HG02973 (cell line): ENCODE results near the gene BRD3.

ENCODE experiments used
- ATAC-seq: cut with Tn5 transposase; IDR thresholded peaks from one replicate; pipeline ENCODE4 v1.9.1; 2021; ENCODE audit warnings: moderate library complexity; ENCODE audit not compliant: unreplicated experiment

Gene BRD3

DNA sequence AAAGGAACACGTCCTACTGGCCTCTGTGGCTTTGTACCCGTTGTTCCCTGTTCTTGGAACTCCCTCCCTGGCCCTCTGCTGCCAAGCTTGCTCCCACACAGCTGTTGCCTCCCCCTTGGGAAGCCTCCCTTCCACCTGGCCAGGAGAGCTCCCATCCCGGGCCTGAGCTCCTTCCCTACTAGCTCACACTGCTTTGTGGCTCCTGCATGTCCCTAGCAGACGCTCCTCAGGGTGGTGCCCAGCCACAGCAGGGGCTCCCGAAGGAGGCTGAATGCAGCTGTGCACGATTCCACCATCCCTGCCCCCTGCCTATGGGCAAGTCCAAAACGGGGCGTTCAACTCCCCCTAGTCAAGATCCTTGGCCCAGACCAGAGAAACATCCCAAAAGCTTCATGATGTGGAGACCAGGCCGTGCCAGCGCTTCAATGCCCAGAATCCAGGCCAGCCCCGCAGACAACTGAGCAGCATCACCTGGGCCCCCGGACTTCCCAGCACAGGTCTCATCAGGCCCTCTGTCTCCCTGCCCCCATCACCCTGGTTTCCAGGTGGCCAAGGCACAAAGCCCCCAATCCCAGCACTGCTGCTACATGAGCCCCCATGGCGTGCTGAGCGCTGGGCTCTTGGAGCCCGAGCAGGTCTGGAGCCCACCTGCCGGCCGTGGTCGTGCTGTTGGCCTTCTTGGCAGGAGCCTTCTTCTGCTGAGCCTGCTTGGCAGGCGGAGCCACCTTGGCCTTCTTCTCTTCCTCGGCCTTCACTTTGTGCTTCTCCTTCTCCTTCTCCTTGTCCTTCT lies 28.2 kb downstream of the BRD3 start:
- no peak for ATAC-seq

DNA sequence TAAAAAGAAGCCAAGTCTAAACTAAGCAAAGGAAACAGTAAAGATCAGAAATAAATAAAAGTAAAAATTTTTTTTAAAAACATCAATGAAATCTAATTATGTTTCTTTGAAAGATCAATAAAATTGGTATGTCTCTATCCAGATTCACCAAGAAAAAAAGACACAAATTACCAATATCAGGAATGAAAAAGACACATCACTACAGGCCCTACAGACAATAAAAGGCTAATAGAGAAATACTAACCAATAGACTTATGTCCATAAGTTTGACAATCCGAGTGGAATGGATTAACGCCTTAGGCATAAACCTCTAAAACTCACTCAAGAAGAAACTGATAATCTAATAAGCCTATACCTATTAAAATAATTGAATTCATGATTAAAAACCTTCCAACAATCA lies 30.2 kb downstream of the BRD3 start:
- ATAC-seq, result no peak

DNA sequence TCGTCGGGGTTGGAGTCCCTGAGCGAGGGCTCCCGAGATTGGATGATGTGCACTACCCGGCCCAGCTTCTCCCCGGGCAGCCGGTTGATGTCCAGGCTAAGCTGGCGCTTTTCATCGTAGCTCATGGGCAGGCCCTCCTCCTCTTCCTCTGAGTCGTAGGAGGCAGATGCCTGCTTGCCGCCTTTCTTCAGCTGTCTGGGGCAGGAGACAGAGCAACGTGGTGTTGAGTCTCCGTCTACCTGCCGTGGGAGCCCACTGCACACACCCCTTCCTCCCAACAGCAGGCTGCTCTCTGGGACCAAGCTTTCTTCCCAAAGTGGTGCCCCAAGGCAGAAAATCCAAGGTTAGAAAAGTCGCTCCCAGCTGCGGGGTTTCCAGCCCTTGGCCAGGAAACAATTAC lies 31.7 kb downstream of the BRD3 start:
- ATAC-seq, result no peak

DNA sequence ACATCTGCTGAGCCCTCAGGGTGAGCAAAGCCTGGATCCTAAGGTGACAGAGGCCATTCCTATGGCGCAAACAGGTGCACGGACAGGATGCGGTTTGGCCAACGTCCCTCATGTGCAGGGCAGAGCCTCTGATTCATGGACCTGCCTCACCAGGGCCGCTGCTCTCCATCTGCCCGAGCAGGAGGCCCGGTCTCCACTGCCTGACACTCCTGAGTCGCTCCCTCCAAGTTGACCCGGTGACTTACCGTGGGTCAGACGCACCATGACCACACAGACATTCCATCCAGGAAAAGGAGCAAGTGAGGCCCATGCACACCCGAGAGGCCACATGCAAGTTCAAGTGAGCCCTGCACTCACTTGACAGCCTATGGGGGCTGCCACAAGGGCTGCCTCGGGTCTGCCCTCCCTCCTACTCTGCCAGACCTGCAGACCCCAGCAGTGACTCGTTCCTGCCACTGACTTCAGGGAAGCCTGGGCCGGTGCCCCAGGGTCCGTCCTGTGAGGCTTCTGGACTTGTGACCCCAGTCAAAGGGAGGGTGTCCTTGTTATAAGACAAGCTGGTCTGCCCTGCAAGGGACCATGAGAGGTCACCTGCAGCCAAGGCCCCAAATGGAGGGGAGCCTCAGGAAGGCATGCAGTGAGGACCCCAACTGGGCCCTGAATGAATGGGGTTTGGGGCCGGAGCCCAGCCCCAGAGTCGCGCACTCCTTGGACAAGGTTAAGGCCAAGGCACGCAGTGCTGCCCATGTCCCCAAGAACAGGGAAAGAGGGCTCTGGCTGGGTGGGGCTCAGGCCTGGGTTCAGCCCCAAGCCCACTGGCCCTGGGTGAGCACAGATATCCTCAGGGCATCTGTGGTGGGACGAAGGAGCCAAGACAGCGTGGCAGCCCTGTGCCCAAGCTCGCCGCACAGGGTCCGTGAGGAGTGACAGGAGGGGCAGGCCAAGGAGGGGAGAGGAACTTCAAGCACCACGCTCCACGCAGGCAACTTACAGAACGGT lies 32.5 kb downstream of the BRD3 start:
- no peak for ATAC-seq

DNA sequence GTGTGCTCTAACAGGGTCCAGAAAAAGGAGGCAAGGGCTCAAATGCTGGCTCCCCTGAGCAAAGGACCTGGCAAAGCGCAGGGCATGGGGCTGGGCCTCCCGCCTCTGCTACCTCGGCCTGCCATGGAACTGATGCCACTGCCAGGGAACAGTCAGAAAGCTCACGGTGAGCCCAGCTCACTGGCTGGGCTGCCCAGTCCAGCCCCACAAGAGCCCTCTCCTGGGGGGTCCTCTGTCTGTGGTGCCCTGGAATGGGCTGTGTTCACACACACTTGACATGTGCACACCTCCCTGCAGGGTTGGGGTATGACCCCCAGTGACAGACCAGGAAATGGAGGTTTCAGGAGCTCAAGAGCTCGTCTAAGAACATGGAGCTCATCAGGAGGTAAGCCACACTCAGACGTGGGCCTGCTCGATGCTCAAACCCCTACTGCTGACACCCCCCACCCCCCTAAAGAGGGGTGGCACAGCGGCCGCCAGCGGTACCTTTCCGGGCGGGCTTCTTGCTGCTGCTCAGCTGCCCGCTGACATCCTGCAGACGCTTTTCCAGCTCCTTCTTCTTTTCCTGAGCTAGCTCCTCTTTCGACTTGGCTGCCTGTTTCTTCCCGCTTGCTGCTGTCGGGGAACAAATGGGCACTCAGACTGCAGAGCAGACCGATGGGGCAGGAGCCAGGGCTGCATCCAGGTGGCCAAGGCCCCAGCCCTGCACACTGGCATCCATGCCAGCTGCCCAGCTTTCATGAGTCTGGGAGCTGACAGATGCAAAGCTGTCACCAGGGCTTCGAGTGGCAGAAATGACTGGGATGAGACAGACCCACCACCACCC lies 33.4 kb downstream of the BRD3 start:
- no peak for ATAC-seq

DNA sequence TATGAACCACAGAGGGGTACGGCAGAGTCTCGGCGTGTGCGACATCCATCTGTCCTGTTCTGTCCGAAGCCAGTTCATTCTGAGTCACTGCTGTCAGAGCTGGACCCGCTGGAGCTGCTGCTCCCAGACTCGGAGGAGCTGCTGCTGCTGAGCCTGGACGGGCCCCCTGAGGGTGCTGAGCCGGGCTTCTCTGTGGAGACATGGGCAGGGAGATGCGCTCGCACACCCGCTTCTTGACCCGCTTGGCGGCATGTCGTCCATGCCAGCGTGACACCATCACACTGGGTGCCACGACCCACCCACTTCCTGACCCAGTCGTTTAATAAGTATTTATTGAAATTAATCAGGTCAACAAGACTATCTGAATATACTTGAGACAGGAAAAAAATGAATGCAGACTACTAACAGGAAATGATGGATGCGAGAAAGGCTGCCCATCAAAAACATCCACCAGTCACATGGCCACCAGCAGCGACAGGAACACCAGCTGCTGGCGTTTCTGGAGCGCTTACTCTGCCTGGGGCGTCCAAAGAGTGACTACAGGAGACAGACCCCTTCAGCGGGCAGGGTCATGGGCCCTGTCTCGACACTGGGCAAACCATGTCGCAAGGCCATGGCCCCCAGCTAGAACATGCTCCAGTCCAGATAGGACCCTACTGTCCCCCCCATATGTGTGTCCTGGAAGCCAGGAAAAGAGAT lies 34.2 kb downstream of the BRD3 start:
- ATAC-seq, result no peak

DNA sequence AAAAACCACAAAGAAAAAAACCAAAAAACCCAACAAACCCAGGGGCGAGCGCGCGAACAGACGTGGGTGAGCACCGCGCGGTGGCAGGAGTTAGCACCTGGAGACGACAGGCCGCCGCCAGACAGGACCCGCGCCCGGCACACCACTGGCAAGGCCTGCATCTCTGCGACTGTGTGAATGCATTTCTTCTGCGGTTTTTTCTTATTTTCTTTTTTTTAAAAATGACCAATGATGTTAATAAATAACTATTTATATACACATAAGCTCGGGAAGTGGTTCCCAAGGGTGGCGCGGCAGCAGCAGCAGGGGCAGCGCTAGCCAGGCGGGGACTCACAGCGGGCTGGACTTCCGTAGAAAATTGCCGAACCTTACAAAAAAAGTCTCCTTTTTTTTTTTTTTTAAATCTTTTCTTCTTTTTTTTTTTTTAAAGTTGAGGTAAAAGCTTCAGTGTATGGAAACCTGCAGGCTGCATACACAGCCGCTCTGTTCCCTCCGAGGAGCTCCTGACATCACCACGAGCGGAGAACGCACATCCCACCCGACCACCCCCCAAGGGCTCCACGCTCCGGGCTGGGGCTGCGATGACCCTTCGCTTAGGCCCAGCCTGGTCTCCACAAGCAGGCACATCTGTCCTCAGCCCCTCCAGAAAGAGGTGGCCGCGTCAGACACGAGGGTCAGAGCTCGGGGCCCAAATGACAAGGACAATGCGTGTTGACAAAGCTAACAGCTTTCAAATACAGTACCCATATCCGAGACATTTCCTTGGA lies 35.2 kb downstream of the BRD3 start:
- ATAC-seq, result no peak

DNA sequence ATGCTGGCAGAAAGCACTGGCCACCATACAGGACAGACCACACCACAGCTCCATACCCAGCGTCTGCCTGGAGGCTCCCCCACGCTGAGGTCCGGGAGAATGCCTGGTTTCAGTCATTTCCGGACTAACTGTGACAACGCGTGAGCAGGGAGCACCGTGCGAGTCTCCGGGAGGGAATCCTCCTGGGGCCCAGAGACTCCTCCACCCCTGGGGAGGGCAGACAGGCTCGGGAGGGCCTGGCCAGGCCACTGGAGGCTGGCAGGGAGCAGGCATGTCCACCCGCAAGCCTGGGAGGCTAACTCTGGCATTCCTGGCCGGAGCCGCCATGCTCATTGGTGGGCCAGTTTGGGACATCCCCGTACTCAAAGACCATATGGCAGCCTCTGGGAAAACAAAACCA lies 36.0 kb downstream of the BRD3 start:
- ATAC-seq, result no peak

DNA sequence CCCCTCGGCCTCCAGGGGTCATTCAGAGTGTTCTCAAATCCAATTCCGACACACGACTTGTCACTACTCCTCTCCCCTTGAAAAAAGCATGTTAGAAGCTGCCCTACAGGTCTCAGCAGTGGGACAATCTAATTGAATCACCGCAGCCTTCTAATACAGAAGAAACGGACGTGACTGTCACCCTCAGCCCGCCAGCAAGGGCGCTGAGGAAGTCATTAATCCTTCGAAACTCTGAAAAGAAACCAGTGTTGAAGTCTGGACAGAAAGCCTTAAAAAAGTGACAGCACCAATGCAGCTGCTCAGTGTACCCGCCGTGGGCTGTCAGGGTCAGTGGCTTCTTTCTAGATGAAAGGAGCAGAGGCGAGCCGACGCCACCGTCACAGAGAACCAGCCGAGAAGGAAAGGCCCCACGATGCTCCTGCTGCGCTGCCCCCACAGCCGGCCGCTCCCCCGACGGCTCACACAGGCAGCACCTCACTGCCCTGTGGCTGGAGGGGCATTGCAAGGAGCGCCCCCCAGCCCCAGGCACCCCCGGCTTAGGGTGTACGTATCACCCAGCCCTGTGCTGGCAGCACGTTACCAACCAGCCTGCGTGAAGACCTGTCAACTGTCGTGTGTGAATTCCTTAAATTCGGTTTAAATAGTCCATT lies 36.9 kb downstream of the BRD3 start:
- ATAC-seq, result no peak

DNA sequence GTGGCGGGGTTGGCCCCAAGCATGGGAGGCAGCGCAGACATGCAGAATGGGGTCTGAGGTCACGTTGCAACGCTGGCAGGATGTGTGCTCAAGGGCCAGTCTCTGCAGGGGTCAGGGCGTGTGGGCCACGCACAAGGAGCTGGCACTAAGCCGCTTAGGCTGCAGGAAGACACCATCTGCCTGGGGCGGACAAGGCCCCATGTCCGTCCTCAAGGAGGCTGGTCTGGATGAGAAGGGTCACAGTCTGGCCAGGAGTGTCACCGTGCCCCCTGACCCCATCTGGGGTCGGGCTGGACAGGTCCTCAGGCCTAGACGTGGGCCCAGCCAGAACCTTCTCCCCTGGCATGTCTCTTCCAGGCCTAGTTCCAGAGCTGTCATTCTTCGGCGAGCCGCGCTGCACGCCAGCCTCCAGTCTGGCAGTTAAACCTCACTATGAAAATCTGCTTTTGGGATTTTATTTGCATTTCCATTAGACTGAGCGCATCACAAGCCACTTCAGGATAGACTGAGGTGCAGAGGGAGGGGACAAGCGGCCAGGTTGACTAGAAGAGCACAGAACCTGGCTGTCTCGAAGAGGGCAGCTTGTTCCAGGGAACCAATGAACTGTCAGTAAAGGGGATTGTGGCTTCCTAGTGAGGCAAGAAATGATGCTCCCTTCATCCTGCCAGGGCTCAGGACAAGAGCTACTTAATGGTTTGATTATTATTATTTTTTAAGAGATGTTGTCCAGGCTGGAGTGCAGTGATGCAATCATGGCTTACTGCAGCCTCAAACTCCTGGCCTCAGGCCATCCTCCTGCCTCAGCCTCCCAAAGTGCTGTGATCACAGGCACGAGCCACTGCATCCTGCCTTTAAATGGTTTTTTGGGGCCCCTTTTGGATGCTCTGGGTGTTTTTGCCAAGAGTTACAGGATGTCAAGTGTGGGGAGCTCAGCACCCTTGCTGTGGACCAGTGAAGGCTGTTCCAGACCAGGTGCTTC lies 38.3 kb downstream of the BRD3 start:
- ATAC-seq, result no peak

DNA sequence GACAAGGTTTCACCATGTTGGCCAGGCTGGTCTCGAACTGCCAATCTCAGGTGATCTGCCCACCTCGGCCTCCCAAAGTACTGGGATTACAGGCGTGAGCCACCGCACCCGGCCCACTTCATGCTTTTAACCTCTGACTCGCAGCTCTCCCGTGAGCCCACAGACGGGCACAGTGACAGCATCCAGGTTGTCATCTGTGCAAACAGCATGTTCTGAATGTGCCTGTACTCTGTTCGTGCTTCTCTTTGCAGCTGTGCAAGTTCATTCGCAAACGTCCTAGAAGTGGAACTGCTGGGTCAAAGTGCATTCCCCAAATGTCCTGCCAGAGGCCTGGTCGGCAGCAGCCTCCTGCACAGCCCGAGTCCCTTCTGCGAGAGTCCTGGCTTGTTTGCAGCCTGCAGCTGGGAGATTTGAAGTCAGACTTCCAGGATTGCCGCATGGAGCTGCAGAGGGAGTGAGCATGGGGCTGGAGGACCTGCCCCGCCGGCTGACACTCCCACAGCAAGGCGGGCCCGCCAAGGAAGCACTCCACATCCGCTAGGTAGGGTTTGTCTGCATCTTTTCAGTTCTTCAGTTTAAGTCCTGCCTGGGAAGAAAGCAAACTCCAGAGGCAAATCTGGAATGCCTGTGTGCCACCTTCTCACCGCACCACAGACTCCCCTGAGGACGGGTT lies 39.1 kb downstream of the BRD3 start:
- no peak for ATAC-seq

DNA sequence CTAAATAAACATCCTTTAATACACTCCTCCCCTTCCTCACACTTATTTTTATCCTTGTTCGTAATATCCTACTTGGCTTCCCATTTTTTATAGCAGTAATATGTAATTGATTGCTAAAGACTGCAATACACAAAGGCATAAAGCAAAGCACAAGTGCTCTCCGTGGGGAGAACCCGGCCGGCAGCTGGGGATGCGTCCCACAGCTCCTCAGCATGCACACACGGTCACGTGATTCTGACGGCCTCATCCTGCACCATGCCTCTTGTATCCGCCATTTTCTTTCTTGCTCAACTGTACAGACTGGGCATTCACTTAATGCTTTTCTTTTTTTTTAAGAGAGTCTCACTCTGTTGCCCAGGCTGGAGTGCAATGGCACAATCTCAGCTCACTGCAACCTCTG lies 39.8 kb downstream of the BRD3 start:
- ATAC-seq, result no peak

DNA sequence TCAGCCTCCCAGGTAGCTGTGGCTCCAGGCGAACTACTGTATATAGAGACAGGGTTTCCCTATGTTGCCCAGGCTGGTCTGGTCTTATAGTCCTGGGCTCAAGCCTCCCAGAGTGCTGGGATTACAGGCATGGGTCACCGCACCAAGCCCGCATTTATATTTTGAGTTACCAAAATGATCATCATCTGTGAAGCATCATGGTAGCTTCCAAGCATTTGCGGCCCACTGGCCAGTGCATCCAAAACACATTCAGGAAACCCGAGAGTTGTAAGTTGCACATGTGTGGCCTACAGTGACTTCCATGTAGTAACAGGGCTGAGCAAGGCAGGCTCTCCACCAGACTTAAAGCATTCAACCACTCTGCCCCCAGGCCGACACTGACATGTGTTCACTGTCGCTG lies 40.3 kb downstream of the BRD3 start:
- no peak for ATAC-seq

DNA sequence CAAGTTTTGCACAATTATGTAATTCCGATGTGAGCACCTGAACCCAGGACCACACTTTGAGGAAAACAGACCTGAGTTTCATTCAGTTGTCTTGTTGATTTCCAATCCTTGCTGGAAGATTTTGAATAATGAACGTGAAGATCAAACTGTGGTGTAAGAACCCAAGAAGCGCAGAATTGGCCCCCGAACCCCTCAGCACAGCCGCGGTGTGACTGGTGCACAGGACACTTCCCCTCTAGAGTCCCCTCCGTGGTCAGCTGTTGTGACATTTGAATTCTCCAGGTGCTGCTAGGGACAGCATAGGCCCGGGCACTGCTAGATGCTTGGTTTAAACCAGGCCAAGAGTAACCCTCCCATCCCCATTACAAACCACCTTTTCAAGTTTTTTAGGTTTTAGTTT lies 40.8 kb downstream of the BRD3 start:
- ATAC-seq, result no peak

DNA sequence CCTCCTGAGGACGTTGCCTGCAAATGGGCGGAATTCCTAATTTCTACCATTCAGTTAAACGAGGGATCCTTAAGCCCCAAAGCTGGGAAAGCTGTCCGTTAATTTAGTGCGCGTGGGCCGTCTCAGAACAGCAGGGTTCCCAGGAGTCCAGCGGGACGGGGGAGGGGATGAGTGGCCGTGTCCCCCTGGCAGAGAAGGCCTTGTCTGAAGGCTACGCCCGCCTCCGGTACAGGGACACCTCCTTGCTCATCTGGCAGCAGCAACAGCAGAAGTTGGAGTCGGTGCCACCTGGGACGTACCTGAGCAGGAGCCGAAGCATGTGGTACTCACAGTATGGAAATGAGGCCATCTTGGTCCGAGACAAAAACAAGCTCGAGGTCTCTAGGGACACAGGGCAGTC lies 41.2 kb downstream of the BRD3 start:
- no peak for ATAC-seq

DNA sequence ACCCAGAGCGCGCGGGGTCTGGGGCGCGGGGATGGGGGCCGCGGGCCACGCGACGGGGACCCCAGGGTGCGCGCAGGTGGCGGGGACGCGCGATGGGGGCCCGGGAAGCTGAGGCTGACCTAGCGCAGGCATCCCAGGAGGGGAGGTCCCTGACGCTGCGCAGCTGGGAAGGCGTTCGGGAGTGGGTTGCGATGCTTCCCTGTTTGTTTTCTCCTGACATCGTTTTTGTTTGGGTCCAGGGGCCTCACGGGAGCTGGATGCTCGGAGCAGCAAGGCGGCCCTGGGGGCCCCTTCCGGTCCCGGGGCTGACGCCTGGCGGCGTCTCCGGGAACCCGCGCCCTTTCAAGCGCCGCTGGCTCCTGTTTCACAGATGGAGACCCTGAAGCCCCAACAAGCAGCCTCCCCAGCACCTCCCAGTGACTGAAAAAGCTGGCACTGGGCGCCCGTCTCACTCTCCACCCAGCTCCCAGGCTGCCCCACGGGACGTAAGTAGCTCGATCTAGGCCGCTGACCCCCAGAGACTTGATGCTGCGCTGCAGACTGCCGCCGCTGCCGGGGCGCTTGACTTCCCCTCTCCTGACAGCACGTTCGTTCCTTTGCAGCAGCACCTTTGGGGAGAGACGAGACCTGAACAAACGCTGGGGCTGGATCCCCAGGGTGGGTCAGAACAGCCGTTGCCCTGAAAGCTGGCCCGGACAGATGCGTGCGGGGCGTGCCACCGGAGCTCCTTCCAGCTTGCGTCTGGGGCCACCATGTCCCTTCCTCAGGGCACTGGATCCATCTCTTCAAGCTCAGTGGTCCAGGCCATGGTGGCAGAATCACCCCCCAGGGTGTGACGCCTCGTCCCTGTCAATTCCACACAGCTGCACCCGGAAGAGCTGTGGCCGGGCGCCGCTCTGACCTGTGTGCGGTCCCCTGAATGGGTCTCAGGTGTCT lies 42.0 kb downstream of the BRD3 start:
- peak; percentile 35 for ATAC-seq
